ENCODE data around the gene PTPRN2. TPM values are rescaled to one million over a fixed set of nuclear protein-coding genes. Genes with fewer than 3 reads are reported as not detected.

The PTPRN2 gene
- total and polyA plus RNA-seq, 2 of the 8 experiments (the other 6 are each of a cell fraction or from before 2014, with no cell fraction given) = 2.6 to 4.5 TPM

DNA sequence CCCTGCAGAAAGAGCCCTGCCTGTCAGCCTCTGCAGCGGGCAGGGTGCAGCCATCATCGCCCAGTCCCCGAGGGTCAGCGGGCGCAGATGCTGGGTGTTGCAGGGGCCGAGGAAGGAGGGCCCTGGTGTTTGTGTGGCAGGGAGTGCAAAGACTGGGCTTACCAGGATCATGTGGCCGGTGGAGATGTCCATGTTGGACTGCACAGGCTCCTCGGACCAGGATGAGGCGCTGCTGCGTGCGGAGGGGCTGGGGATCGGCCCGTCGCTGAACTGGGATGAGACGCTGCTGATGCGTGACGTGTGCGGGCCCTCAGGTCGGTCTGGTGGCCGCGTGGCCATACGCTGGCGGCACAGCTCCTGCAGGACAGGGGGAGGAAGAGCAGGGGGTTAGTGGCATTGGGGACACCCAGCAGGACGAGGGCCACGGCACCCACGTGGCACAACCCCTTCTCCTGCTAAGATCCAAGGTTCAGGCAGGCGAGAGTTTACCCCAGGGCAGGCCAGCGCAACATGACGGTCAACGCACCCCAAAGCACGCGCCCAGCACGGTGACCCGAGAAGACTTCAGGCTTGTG is 931.3 kb downstream of the PTPRN2 start:
- H3K4ac ChIP-seq (replicated peaks; ENCODE audit: insufficient read length, low read depth, low read length) = no peak overlapping the region
- H3K79me2 ChIP-seq (ENCODE audit: control insufficient read depth in 1 of 2, insufficient read depth in 2 of 2, low read length in 2 of 2) = no peaks in the 10 kb centered on the region
- no peak overlapping the region for H2BK5ac ChIP-seq (ENCODE audit: low read depth, low read length)
- no peaks in the 10 kb centered on the region for H3K9me3 ChIP-seq (ENCODE audit: insufficient read depth in 2 of 2, low read depth in 1 of 2, low read length in 1 of 2)
- no peak overlapping the region for H2BK15ac ChIP-seq (ENCODE audit: low read length)
- no peak overlapping the region for H2BK12ac ChIP-seq (ENCODE audit: low read depth, low read length)
- H3K14ac ChIP-seq (ENCODE audit: insufficient read length) = no peak overlapping the region
- H2BK20ac ChIP-seq (ENCODE audit: low read length) = no peak overlapping the region
- H4K91ac ChIP-seq (replicated peaks; ENCODE audit: insufficient read length, low read length) = no peak overlapping the region
- ChIA-PET POLR2A (ENCODE audit: partially characterized antibody) (no interaction called here), CTCF (ENCODE audit: partially characterized antibody) (interaction anchor here (0.7 kb wide), 1 partner anchor 211 kb away, joined by 3 read pairs; no protein-coding TSS in a partner anchor)
- H4K20me1 ChIP-seq (replicated peaks in 1 of 2; ENCODE audit: control insufficient read depth in 1 of 2, insufficient read depth in 2 of 2, low read length in 2 of 2) = peaks cover 0 to 5% of the 10 kb centered on the region in 2 experiments
- H2AFZ ChIP-seq (ENCODE audit: low read length) = no peak overlapping the region
- no peak overlapping the region for H2BK120ac ChIP-seq (replicated peaks; ENCODE audit: low read depth, low read length)
- no peak overlapping the region for H3K27ac ChIP-seq (ENCODE audit: low read depth, low read length)
- peaks cover 12% of the 10 kb centered on the region; the same call in 1 of the 2 replicates for H3K23me2 ChIP-seq (ENCODE audit: low read depth, low read length)
- TF ChIP-seq, protein P1, sequence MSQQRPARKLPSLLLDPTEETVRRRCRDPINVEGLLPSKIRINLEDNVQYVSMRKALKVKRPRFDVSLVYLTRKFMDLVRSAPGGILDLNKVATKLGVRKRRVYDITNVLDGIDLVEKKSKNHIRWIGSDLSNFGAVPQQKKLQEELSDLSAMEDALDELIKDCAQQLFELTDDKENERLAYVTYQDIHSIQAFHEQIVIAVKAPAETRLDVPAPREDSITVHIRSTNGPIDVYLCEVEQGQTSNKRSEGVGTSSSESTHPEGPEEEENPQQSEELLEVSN (IDR thresholded peaks at IDR 0.05) = no peak
- TF ChIP-seq RAD21 (IDR thresholded peaks at IDR 0.05 in 1 of 2, conservative IDR thresholded peaks at IDR 0.05 in 1 of 2; ENCODE audit: low read depth in 2 of 2, low read length in 2 of 2) = peak; percentile 22 to 40; a peak in 2 of 4 replicates
- TF ChIP-seq, protein P2, sequence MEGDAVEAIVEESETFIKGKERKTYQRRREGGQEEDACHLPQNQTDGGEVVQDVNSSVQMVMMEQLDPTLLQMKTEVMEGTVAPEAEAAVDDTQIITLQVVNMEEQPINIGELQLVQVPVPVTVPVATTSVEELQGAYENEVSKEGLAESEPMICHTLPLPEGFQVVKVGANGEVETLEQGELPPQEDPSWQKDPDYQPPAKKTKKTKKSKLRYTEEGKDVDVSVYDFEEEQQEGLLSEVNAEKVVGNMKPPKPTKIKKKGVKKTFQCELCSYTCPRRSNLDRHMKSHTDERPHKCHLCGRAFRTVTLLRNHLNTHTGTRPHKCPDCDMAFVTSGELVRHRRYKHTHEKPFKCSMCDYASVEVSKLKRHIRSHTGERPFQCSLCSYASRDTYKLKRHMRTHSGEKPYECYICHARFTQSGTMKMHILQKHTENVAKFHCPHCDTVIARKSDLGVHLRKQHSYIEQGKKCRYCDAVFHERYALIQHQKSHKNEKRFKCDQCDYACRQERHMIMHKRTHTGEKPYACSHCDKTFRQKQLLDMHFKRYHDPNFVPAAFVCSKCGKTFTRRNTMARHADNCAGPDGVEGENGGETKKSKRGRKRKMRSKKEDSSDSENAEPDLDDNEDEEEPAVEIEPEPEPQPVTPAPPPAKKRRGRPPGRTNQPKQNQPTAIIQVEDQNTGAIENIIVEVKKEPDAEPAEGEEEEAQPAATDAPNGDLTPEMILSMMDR (IDR thresholded peaks at IDR 0.05; ENCODE audit: control extremely low read depth in 1 of 3, insufficient read depth in 1 of 3, low read depth in 1 of 3, low read length in 3 of 3) = peak; percentile 38 to 62 (median 57); a peak in 3 of 4 replicates
- FAIRE-seq (no peak), DNase-seq (ENCODE audit: low read depth in 1 of 2, low spot score in 2 of 2) (no peak)
- H4K8ac ChIP-seq (ENCODE audit: extremely low read depth, insufficient read depth, low read length) = no peak overlapping the region
- WGBS, 2 experiments (ENCODE audit: extremely low coverage in 1 of 2, insufficient coverage in 1 of 2, insufficient read length in 1 of 2, insufficient replicate concordance in 2 of 2, low coverage in 1 of 2, low lambda C conversion rate in 2 of 2, missing lambda C conversion rate in 1 of 2) = 90% methylated on average over 30 of the region's 34 CpGs; no CpG with 5 or more reads in 1 of the 2 experiments
- H4K5ac ChIP-seq (ENCODE audit: insufficient read length, low read depth, low read length) = no peak overlapping the region
- H3K4me3 ChIP-seq (ENCODE audit: extremely low read depth in 1 of 4, insufficient read depth in 2 of 4, low read depth in 3 of 4, low read length in 4 of 4) = no peak overlapping the region
- no peak overlapping the region for H3K23ac ChIP-seq (ENCODE audit: insufficient read length)
- H3K4me2 ChIP-seq (ENCODE audit: insufficient read depth in 1 of 2, low read depth in 2 of 2, low read length in 2 of 2) = no peak overlapping the region
- no peak overlapping the region for H2AK5ac ChIP-seq (ENCODE audit: low read depth, low read length)
- H3K79me1 ChIP-seq (ENCODE audit: low read depth, low read length) = no peaks in the 10 kb centered on the region
- H3K4me1 ChIP-seq (replicated peaks in 1 of 4; ENCODE audit: control insufficient read depth in 3 of 4, insufficient read depth in 4 of 4, low read length in 3 of 4) = no peaks in the 10 kb centered on the region
- no peak overlapping the region for H3K9ac ChIP-seq (replicated peaks in 1 of 4; ENCODE audit: extremely low read depth in 1 of 4, low read depth in 3 of 4, low read length in 3 of 4)
- H3K27me3 ChIP-seq (replicated peaks in 1 of 4; ENCODE audit: control insufficient read depth in 3 of 4, extremely low read depth in 1 of 4, insufficient read depth in 3 of 4, low read length in 3 of 4) = no peaks in the 10 kb centered on the region
- H3K18ac ChIP-seq (ENCODE audit: extremely low read depth, low read length) = no peak overlapping the region
- no peaks in the 10 kb centered on the region for H3K36me3 ChIP-seq (ENCODE audit: control insufficient read depth in 2 of 4, insufficient read depth in 4 of 4, low read length in 3 of 4)
- peak overlapping the region; percentile 92 for H3K56ac ChIP-seq (replicated peaks; ENCODE audit: insufficient read length, low read depth, low read length)

Data from H1 (cell line).